ENCODE results near the gene CDC42EP3. TPM values are rescaled to one million over a fixed set of nuclear protein-coding genes. Genes with fewer than 3 reads are reported as not detected.
A peak's percentile ranks its signal among the peaks of the same experiment; 100 is the strongest.

The CDC42EP3 gene
- total RNA-seq, 1 donor from 2014 or later: 65.5 TPM

DNA sequence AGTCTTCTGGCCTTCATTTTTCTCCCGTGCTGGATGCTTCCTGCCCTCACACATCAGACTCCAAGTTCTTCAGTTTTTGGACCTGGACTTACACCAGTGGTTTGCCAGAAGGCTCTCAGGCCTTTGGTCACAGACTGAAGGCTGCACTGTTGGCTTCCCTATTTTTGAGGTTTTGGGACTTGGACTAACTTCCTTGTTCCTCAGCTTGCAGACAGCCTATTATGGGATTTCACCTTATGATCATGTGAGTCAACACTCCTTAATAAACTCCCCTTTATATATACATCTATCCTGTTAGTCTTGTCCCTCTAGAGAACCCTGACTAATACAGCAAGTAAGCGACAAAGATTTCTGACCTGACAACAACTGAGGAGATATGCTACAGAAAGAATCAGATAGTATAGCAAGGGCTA, 7.2 kb downstream of the CDC42EP3 start:
- DNase-seq (ENCODE audit: low spot score in 2 of 2): no peak
- no peaks in the 10 kb centered on the region for H3K27me3 ChIP-seq
- no peaks in the 10 kb centered on the region for H3K9me3 ChIP-seq
- TF ChIP-seq, protein P1, sequence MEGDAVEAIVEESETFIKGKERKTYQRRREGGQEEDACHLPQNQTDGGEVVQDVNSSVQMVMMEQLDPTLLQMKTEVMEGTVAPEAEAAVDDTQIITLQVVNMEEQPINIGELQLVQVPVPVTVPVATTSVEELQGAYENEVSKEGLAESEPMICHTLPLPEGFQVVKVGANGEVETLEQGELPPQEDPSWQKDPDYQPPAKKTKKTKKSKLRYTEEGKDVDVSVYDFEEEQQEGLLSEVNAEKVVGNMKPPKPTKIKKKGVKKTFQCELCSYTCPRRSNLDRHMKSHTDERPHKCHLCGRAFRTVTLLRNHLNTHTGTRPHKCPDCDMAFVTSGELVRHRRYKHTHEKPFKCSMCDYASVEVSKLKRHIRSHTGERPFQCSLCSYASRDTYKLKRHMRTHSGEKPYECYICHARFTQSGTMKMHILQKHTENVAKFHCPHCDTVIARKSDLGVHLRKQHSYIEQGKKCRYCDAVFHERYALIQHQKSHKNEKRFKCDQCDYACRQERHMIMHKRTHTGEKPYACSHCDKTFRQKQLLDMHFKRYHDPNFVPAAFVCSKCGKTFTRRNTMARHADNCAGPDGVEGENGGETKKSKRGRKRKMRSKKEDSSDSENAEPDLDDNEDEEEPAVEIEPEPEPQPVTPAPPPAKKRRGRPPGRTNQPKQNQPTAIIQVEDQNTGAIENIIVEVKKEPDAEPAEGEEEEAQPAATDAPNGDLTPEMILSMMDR (IDR thresholded peaks at IDR 0.05): no peak
- peaks cover 0 to 4% of the 10 kb centered on the region in 2 donors for H3K36me3 ChIP-seq
- H3K4me3 ChIP-seq: no peak overlapping the region
- intact Hi-C loops (cut with DNase I): no loop called here
- H3K27ac ChIP-seq: peak overlapping the region; percentile 50 to 65
- H3K4me1 ChIP-seq: peaks cover 6 to 76% of the 10 kb centered on the region in 2 donors

DNA sequence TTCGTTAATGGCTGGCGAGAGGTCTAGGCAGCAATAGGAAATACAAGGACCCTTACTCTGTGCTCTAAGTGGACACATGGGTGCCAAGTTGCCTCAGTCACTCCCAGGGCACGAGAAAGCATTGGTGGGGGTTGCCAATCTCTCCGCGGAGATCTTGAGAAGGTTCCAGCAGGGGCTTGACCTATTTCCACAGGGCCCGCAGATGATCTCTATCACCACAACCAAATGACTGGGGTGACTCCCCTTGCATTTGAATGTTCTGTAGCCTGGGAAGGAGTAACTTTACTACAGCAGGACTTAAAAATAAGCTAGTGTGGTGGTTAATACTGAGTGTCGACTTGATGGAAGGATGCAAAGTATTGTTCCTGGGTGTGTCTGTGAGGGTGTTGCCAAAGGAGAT, 8.1 kb downstream of the CDC42EP3 start:
- peaks cover 6 to 78% of the 10 kb centered on the region in 2 donors for H3K4me1 ChIP-seq
- intact Hi-C loops (cut with DNase I): no loop called here

DNA sequence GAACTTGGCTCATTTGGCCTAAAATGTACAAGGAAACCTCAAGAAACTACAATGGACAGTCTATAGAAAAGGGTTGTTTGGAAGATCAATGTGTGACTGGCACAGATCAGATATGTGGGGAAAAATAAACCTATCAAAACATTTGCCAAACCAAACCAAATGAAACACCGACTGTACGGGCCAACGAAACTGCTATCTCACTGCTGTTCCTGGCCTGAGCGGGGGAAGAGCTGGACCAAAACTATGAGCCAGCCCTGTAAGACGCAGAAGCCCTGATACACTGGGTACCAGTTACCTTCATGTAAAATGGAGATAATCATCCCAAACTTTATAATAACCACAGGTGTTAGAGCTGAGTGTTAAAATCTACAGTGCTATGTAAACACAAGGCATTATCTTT, 11.7 kb downstream of the CDC42EP3 start:
- peak overlapping the region in 1 of 2 donors; percentile 5 for H3K4me3 ChIP-seq
- no peaks in the 10 kb centered on the region for H3K9me3 ChIP-seq
- intact Hi-C loops (cut with DNase I): no loop called here
- no peaks in the 10 kb centered on the region for H3K27me3 ChIP-seq
- no peak for DNase-seq (ENCODE audit: low spot score in 2 of 2)
- TF ChIP-seq, protein P1 (IDR thresholded peaks at IDR 0.05): no peak
- peaks cover 16 to 74% of the 10 kb centered on the region in 2 donors for H3K4me1 ChIP-seq
- H3K27ac ChIP-seq: peak overlapping the region; percentile 19 to 75
- no peaks in the 10 kb centered on the region for H3K36me3 ChIP-seq

More for the DNA sequence above, 8.1 kb downstream of the CDC42EP3 start:
- peaks cover 0 to 4% of the 10 kb centered on the region in 2 donors for H3K36me3 ChIP-seq
- H3K27me3 ChIP-seq: no peaks in the 10 kb centered on the region
- peak overlapping the region; percentile 28 to 65 for H3K27ac ChIP-seq
- H3K9me3 ChIP-seq: no peaks in the 10 kb centered on the region
- no peak for DNase-seq (ENCODE audit: low spot score in 2 of 2)
- no peak overlapping the region for H3K4me3 ChIP-seq
- TF ChIP-seq, protein P1 (IDR thresholded peaks at IDR 0.05): no peak

GRCh38 chr2:37658682-37659081, 12.8 kb downstream of the CDC42EP3 start:
- DNase-seq (ENCODE audit: low spot score in 2 of 2): no peak
- Histone ChIP-seq H3K36me3 (no peaks in the 10 kb centered on the region), H3K27ac (peak overlapping the region; percentile 75 to 78), H3K4me1 (peaks cover 25 to 78% of the 10 kb centered on the region in 2 donors), H3K9me3 (no peaks in the 10 kb centered on the region), H3K27me3 (no peaks in the 10 kb centered on the region), H3K4me3 (no peak overlapping the region)
- TF ChIP-seq, protein P1 (IDR thresholded peaks at IDR 0.05): no peak
- intact Hi-C loops (cut with DNase I): no loop called here

- Histone ChIP-seq H3K4me3 (no peak overlapping the region), H3K27ac (peak overlapping the region; percentile 75 to 78), H3K9me3 (no peaks in the 10 kb centered on the region), H3K36me3 (no peaks in the 10 kb centered on the region), H3K4me1 (peaks cover 32 to 81% of the 10 kb centered on the region in 2 donors), H3K27me3 (no peaks in the 10 kb centered on the region)
- DNase-seq (ENCODE audit: low spot score in 2 of 2): no peak
- intact Hi-C loops (cut with DNase I): no loop called here
- TF ChIP-seq, protein P1 (IDR thresholded peaks at IDR 0.05): no peak
Observed at GRCh38 chr2:37657471-37657870, 14.0 kb downstream of the CDC42EP3 start.

Data from ascending aorta (tissue), 2 donors.